IMR-90 (cell line): Measurements from ENCODE around the gene NPTX2. TPM values are rescaled to one million over a fixed set of nuclear protein-coding genes. Genes with fewer than 3 reads are reported as not detected.

Source experiments
- ATAC-seq: fragments of 200-7000 bp; cut with Tn5 transposase; 2 replicates; pipeline ENCODE4 v1.9.1; 2020; ENCODE audit warnings: low read depth, mild to moderate bottlenecking, moderate library complexity
- BruUV-seq: library from RNA; stranded (reverse); fragments of 400-500 nt; replicated peaks from 2 replicates; lab custom pipeline; 2021; lab: Mats Ljungman, UMichigan
- CTCF ChIA-PET: fragments of 300-600 bp; formaldehyde crosslinking; extraction: SDS; loops from one replicate; lab custom pipeline; 2021; ENCODE audit warnings: antibody characterized with exemption; lab: Yijun Ruan, JAX
- POLR2A ChIA-PET: fragments of 300-600 bp; sonication (Branson Sonifier 250); formaldehyde crosslinking; loops from one replicate; lab custom pipeline; 2022; ENCODE audit warnings: antibody characterized with exemption; ENCODE audit not compliant: unreplicated experiment; lab: Charles Lee
- DNase-seq: peaks from one replicate; pipeline ENCODE4 v3.0.0; 2013
- H2AFZ ChIP-seq: replicated peaks from 2 replicates; pipeline ENCODE3; 2013; ENCODE audit warnings: low read length, mild to moderate bottlenecking; ENCODE audit not compliant: poor library complexity
- H2AK5ac ChIP-seq: 2 replicates; pipeline ENCODE4 v1.6.1; 2013; ENCODE audit warnings: low read depth, low read length, inconsistent platforms
- H2AK9ac ChIP-seq: replicated peaks from 2 replicates; pipeline ENCODE3; 2013; ENCODE audit warnings: mild to moderate bottlenecking, low read depth, low read length, moderate library complexity; ENCODE audit not compliant: poor library complexity
- H2BK120ac ChIP-seq: 2 replicates; pipeline ENCODE4 v1.6.1; 2013; ENCODE audit warnings: low read depth, low read length, inconsistent platforms
- H2BK15ac ChIP-seq: 3 replicates; pipeline ENCODE4 v1.6.1; 2013; ENCODE audit warnings: low read depth, low read length, inconsistent platforms
- H2BK20ac ChIP-seq: 2 replicates; pipeline ENCODE4 v1.6.1; 2013; ENCODE audit warnings: low read depth, mild to moderate bottlenecking, inconsistent platforms, low read length, moderate library complexity
- H2BK5ac ChIP-seq: 2 replicates; pipeline ENCODE4 v1.6.1; 2013; ENCODE audit warnings: mild to moderate bottlenecking, low read depth, low read length, inconsistent platforms; ENCODE audit not compliant: poor library complexity, severe bottlenecking
- H3K14ac ChIP-seq: replicated peaks from 2 replicates; pipeline ENCODE4 v1.6.1; 2013; ENCODE audit warnings: low read depth, low read length, inconsistent platforms
- H3K18ac ChIP-seq: 2 replicates; pipeline ENCODE4 v1.6.1; 2013; ENCODE audit warnings: low read depth, low read length, control low read depth
- H3K23ac ChIP-seq: 2 replicates; pipeline ENCODE4 v1.6.1; 2013; ENCODE audit warnings: low read depth, low read length, inconsistent platforms
- H3K27ac ChIP-seq: 2 replicates; pipeline ENCODE4 v1.5.1; 2013; ENCODE audit warnings: mild to moderate bottlenecking, control low read depth, low read length; ENCODE audit not compliant: insufficient read depth
- H3K27me3 ChIP-seq: 2 replicates; pipeline ENCODE4 v1.6.1; 2013; ENCODE audit warnings: low read length; ENCODE audit not compliant: control insufficient read depth, insufficient read depth
- H3K36me3 ChIP-seq: 2 replicates; pipeline ENCODE4 v1.6.1; 2013; ENCODE audit warnings: low read length, mixed read lengths; ENCODE audit not compliant: control insufficient read depth, insufficient read depth
- H3K4ac ChIP-seq: 2 replicates; pipeline ENCODE4 v1.6.1; 2013; ENCODE audit warnings: low read depth, low read length, inconsistent platforms
- H3K4me1 ChIP-seq: 2 replicates; pipeline ENCODE4 v1.6.1; 2013; ENCODE audit warnings: low read length, mixed read lengths; ENCODE audit not compliant: control insufficient read depth, insufficient read depth
- H3K4me2 ChIP-seq: 2 replicates; pipeline ENCODE4 v1.6.1; 2013; ENCODE audit warnings: low read depth, mild to moderate bottlenecking, control low read depth, low read length, moderate library complexity
- H3K4me3 ChIP-seq: 2 replicates; pipeline ENCODE4 v1.5.1; 2013; ENCODE audit warnings: low read depth, mild to moderate bottlenecking, control low read depth, low read length, moderate library complexity; ENCODE audit not compliant: insufficient read depth
- H3K56ac ChIP-seq: 2 replicates; pipeline ENCODE4 v1.6.1; 2013; ENCODE audit warnings: low read length, inconsistent platforms; ENCODE audit not compliant: insufficient read depth; ENCODE audit errors: extremely low read depth
- H3K79me1 ChIP-seq, 2 experiments: 2 replicates each; pipeline ENCODE4 v1.6.1; 2013; ENCODE audit warnings: low read length in 2 of 2, inconsistent platforms in 1 of 2, low read depth in 1 of 2
- H3K9ac ChIP-seq: 2 replicates; pipeline ENCODE4 v1.6.1; 2013; ENCODE audit warnings: low read depth, low read length, control low read depth
- H3K9me1 ChIP-seq: 2 replicates; pipeline ENCODE4 v1.6.1; 2013; ENCODE audit warnings: low read length, inconsistent platforms; ENCODE audit not compliant: insufficient read depth
- H3K9me3 ChIP-seq: 2 replicates; pipeline ENCODE4 v1.6.1; 2013; ENCODE audit warnings: low read length; ENCODE audit not compliant: control insufficient read depth, insufficient read depth
- H4K20me1 ChIP-seq: 2 replicates; pipeline ENCODE4 v1.6.1; 2013; ENCODE audit warnings: low read length, inconsistent platforms; ENCODE audit not compliant: insufficient read depth
- H4K5ac ChIP-seq: 2 replicates; pipeline ENCODE4 v1.6.1; 2013; ENCODE audit warnings: mild to moderate bottlenecking, low read depth, low read length, control low read depth
- H4K8ac ChIP-seq, 2 experiments: 2 replicates each; pipeline ENCODE4 v1.6.1; 2013; ENCODE audit warnings: low read depth in 2 of 2, low read length in 2 of 2, control low read depth in 1 of 2, inconsistent platforms in 1 of 2
- H4K91ac ChIP-seq: 2 replicates; pipeline ENCODE4 v1.6.1; 2013; ENCODE audit warnings: low read depth, low read length, inconsistent platforms; ENCODE audit not compliant: insufficient read depth
- BHLHE40 ChIP-seq: fragments of 150-350 bp; IDR thresholded peaks from 2 replicates; pipeline ENCODE4 v1.6.1; 2016; ENCODE audit warnings: mild to moderate bottlenecking, low read depth, low read length
- CEBPB ChIP-seq: IDR thresholded peaks from 2 replicates; pipeline ENCODE4 v1.6.1; 2012; ENCODE audit warnings: low read depth, low read length, improper control_type of control experiment
- CHD1 ChIP-seq: IDR thresholded peaks from 2 replicates; pipeline ENCODE4 v1.6.1; 2012; ENCODE audit warnings: low read depth, low read length, improper control_type of control experiment
- CTCF ChIP-seq: conservative IDR thresholded peaks from 2 replicates; pipeline ENCODE4 v1.5.1; 2012; ENCODE audit warnings: mild to moderate bottlenecking, low read depth, low read length, improper control_type of control experiment
- ELK1 ChIP-seq: fragments of 150-350 bp; IDR thresholded peaks from 2 replicates; pipeline ENCODE4 v1.6.1; 2016; ENCODE audit warnings: low read depth, mild to moderate bottlenecking, low read length, moderate library complexity, borderline replicate concordance
- FOS ChIP-seq: fragments of 150-350 bp; IDR thresholded peaks from 2 replicates; pipeline ENCODE4 v1.6.1; 2016; ENCODE audit warnings: low read depth, low read length
- MAFK ChIP-seq: IDR thresholded peaks from 2 replicates; pipeline ENCODE4 v1.6.1; 2012; ENCODE audit warnings: low read depth, low read length, improper control_type of control experiment
- MAZ ChIP-seq: IDR thresholded peaks from 2 replicates; pipeline ENCODE4 v1.6.1; 2012; ENCODE audit warnings: low read depth, mild to moderate bottlenecking, low read length, improper control_type of control experiment, moderate library complexity, borderline replicate concordance
- MXI1 ChIP-seq: IDR thresholded peaks from 2 replicates; pipeline ENCODE4 v1.6.1; 2012; ENCODE audit warnings: low read depth, mild to moderate bottlenecking, low read length, moderate library complexity, borderline replicate concordance
- NFE2L2 ChIP-seq: fragments of 150-350 bp; IDR thresholded peaks from 2 replicates; pipeline ENCODE4 v1.6.1; 2016; ENCODE audit warnings: low read depth, mild to moderate bottlenecking, low read length
- POLR2A ChIP-seq: IDR thresholded peaks from 2 replicates; pipeline ENCODE4 v1.6.1; 2012; ENCODE audit warnings: mild to moderate bottlenecking, low read depth, low read length
- RAD21 ChIP-seq: IDR thresholded peaks from 2 replicates; pipeline ENCODE4 v1.6.1; 2012; ENCODE audit warnings: low read length, improper control_type of control experiment
- RCOR1 ChIP-seq: IDR thresholded peaks from 2 replicates; pipeline ENCODE4 v1.6.1; 2012; ENCODE audit warnings: mild to moderate bottlenecking, low read length, improper control_type of control experiment; ENCODE audit not compliant: insufficient replicate concordance
- RFX5 ChIP-seq: IDR thresholded peaks from 2 replicates; pipeline ENCODE4 v1.8.0; 2012; ENCODE audit warnings: low read depth, mild to moderate bottlenecking, low read length, moderate library complexity
- SMC3 ChIP-seq: fragments of 150-350 bp; IDR thresholded peaks from 2 replicates; pipeline ENCODE4 v1.6.1; 2016; ENCODE audit warnings: low read depth, mild to moderate bottlenecking, antibody characterized with exemption, low read length, moderate library complexity
- WGBS, 2 experiments: methylation state at CpG; one replicate each; pipeline versions ENCODE4 v1.1.5 to v1.1.7; 2013; ENCODE audit warnings: missing lambda C conversion rate in 2 of 2; ENCODE audit not compliant: insufficient read length in 1 of 2; ENCODE audit errors: extremely low coverage in 2 of 2; 5-methylcytosine and 5-hydroxymethylcytosine counted together
- dilution Hi-C: fragments of 300-500 bp; cut with HindIII; formaldehyde crosslinking; loops from one replicate; pipeline ENCODE4 v1.14.3; 2018; ENCODE audit warnings: low sequenced_read_pairs; ENCODE audit not compliant: unreplicated experiment
- in situ Hi-C: fragments of 300-500 bp; cut with MboI; formaldehyde crosslinking; loops from 3 replicates; pipeline ENCODE4 v1.14.3; 2019; ENCODE audit warnings: low sequenced_read_pairs, inconsistent platforms, mixed read lengths
- intact Hi-C: fragments of 100-400 bp; cut with micrococcal nuclease; formaldehyde crosslinking; loops from 2 replicates; pipeline ENCODE4 v1.10.0; 2022
- polyA plus RNA-seq, 3 experiments: library from polyadenylated mRNA; depleted of rRNA; stranded (reverse); fragments of >200 nt; gene quantifications; 2 replicates each; pipeline ENCODE4 v1.2.3, GENCODE V29; 2012; ENCODE audit warnings: low replicate concordance in 1 of 3
- total RNA-seq: library from RNA; depleted of rRNA; stranded (reverse); fragments of >200 nt; gene quantifications from 2 replicates; pipeline ENCODE4 v1.2.3, GENCODE V29; 2012

NPTX2 gene
- total and polyA plus RNA-seq, 2 of the 4 experiments (the other 2 are of a cell fraction), result under 0.01 to 0.03 TPM

GRCh38 chr7:98568891-98569290 lies 48.2 kb upstream of the NPTX2 start:
- Histone ChIP-seq H3K4me2 (no peak overlapping the region), H3K4me3 (no peak overlapping the region), H4K5ac (no peak overlapping the region), H2BK20ac (no peak overlapping the region), H3K56ac (no peak overlapping the region), H2AFZ (no peak overlapping the region), H4K91ac (no peak overlapping the region), H2BK120ac (no peak overlapping the region), H3K4ac (no peak overlapping the region), H3K18ac (no peak overlapping the region), H3K27me3 (no peaks in the 10 kb centered on the region), H3K27ac (no peak overlapping the region), H3K23ac (no peak overlapping the region), H3K14ac (no peak overlapping the region), H4K8ac (no peak overlapping the region), H2BK5ac (no peak overlapping the region), H2AK9ac (no peak overlapping the region), H4K20me1 (no peaks in the 10 kb centered on the region), H3K9ac (no peak overlapping the region), H3K4me1 (no peaks in the 10 kb centered on the region), H3K79me1 (no peaks in the 10 kb centered on the region), H3K9me3 (peaks cover 33% of the 10 kb centered on the region; the same call in 1 of the 2 replicates), H3K9me1 (no peaks in the 10 kb centered on the region), H3K36me3 (no peaks in the 10 kb centered on the region), H2BK15ac (no peak overlapping the region), H2AK5ac (no peak overlapping the region)
- 9% methylated on average over 3 of the region's 8 CpGs; no CpG with 5 or more reads in 1 of the 2 experiments for WGBS, 2 experiments
- intact Hi-C loops (no loop called here), in situ Hi-C loops (no loop called here), dilution Hi-C loops (no loop called here)
- CTCF ChIA-PET, result no interaction called here
- ATAC-seq (no peak), DNase-seq (no peak)
- BruUV-seq, result no TSS peak
- TF ChIP-seq SMC3, result no peak
- TF ChIP-seq CHD1, result no peak
- no peak for TF ChIP-seq RCOR1
- no peak for TF ChIP-seq CEBPB
- no peak for TF ChIP-seq MAFK
- TF ChIP-seq RAD21, result no peak
- no peak for TF ChIP-seq POLR2A
- TF ChIP-seq MAZ, result no peak
- no peak for TF ChIP-seq ELK1
- no peak for TF ChIP-seq FOS
- no peak for TF ChIP-seq BHLHE40
- no peak for TF ChIP-seq MXI1
- TF ChIP-seq CTCF, result no peak
- no peak for TF ChIP-seq RFX5
- TF ChIP-seq NFE2L2, result no peak
- POLR2A ChIA-PET, result no interaction called here
